GM21529 (cell line): ENCODE results near the gene RND1.

ENCODE experiments used
- ATAC-seq: cut with Tn5 transposase; IDR thresholded peaks from one replicate; pipeline ENCODE4 v1.9.1; 2021; ENCODE audit not compliant: unreplicated experiment

The RND1 gene

DNA sequence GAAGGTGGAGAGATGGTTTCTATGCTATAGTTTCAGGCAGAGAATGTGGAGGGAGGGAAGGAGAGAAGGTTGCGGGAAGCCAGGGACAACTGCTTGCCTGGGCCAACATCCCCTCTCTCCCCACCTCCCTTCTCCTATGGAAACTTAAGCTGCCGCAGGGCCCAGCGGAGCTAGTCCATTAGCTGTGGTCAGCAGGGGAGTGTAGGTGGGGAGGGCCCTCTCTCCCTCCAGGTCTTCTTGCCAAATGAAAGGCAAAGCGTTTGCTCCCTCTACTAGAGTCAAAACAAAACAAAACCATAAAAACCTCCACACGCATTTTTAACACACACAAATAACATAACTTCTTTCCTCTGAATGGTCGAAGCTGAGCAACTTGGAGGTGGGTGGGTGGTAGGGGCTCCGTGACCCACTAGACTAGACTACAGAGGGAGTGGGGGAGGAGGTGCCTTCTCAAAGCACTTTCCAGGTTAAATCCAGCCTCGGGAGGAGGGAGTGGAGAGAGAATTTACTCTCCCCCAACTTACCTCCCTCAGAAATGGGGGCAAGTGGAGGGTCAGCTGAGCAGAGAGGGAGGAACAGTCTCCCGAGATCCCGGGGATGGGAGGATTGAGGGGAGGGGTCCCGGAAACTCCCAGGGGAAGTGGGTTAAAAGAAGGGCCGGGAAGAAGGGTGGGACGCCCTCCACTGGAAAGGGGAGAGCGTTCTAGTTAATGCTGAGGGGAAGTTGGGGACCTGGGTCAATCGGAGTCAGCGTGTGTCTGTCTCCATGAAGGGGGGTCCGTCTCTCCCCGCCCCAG, 52.0 kb downstream of the RND1 start:
- ATAC-seq = no peak

DNA sequence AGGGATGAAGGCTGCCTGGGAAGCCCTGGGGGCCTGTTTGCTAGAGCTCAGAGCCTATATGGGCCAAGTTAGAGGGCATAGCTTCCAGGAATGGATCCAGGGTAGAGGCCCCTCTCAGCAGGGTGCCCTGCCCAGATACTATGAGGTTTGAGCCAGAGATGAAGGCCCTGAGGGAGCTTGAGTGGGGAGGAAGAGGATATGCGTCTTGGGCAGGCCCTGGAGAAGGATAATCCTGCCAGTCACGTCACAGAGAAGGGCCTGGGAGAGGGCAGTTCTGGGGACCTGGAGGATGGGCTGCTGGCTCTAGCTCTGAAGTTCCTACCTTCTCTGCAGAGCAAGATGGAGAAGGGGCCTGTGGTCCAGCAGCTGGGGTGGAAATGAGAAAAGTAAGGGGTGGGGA, 53.3 kb downstream of the RND1 start:
- no peak for ATAC-seq

DNA sequence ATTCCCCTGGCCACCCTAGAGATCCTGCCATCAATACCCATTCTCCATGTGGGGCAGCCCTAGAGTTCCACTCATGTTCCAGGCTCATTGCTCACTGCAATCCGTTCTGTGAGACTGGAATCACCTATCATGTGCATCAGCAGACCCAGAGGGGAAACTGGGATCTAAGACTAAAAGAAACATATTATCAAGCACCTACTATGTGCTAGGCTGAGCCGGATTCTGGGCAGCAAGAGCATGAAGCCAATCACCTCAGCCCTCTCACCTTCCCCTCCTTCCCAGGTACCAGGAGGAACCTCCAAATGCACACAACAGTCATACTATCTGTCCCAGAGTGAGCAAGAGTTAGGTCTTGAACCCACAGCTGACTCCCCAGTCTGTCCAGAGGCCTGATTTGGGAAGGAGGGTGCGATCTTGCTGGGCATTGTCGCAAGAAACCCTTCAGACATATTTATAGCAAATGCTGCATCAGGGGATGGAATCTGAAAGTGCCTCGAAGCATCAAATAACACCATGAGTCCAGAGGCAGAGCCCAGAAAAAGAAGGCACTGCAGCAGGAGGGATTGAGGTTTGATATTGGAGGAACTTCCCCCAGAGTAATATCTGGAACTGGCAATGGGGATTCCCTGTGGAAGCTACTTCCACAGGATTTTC, 54.1 kb downstream of the RND1 start:
- ATAC-seq = no peak

DNA sequence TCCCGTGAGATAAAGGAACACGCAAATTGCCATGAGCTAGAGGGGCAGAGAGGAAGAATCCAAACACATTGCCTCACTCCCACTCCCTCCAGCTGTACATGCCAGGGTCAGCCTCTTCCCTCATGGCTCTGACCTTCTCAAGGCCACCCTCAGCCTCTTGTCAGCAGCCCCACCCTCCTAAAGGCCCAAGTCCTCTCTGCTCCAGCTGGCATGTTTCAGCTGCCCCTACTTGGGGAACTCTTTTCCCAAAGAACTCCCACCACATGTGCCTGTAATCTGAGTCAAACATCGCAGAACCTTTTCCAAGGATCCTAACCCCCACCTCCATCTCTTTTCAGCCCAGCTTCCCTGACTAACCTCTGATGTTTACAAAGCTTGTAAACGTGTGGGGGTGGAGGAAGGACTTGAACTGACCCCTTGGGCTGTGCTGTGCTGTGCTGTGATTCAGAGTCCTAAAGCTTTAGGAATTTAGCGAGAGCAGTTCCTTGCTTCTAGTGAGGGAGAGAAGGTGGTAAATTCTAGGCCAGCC, 54.7 kb downstream of the RND1 start:
- ATAC-seq = no peak

DNA sequence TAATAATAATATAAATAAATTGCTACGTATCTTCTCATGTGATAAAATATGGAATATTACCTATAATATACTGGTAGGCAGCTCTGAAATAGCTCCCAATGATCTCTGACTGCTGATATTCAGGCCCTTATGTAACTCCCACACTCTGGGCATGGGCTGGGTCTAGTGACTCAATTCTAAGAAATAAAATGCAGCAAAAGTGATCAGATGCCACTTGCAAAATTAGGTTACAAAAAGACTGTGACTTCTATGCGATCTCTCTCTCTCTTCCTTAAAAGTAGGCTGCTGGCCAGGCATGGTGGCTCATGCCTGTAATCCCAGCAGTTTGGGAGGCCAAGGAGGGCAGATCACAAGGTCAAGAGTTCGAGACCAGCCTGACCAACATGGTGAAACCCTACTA, 57.7 kb downstream of the RND1 start:
- ATAC-seq = no peak
